HG03025 (cell line): ENCODE results near the gene UBN1.

Experiments used
- ATAC-seq: cut with Tn5 transposase; IDR thresholded peaks from one replicate; pipeline ENCODE4 v1.9.1; 2021; ENCODE audit warnings: mild to moderate bottlenecking, moderate library complexity; ENCODE audit not compliant: unreplicated experiment, low FRiP score

Gene UBN1

DNA sequence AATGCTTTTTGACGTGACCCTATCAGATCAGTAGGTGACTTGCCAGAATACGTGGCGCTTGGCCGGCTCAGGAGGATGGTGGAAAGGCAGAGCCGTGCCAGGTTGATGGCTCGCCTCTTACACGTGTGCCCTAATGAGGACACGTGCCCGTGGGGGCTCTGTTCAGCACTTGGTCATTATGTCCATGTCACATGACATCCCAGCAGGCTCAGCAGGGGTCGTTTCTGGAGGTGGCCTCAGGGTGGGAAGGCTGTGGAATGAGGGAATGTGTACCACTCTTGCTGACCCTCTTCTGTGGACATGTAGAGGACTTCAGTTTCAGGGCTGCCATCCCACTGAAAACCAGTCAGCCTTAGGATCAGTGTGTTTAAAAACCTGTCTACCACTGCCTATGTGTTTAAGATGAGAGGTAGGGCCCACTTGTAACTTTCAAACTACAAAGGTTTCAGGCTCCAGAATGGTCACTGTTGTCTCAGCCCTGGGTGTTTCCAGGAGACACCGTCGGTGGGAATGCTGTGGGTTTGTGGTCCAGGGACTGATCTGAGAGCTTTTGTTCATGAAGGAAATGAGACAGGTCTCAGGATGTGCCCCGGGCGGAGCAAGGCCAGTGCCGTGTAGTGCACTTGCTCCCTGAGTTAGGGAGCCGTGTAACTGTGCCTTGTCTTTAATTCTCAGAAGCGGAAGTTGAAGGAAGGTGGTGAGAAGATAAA lies 12.1 kb downstream of the UBN1 start:
- no peak for ATAC-seq

GRCh38 chr16:4859900-4860255 lies 12.6 kb downstream of the UBN1 start:
- ATAC-seq, result no peak

- no peak for ATAC-seq
These were observed 13.6 kb downstream of the UBN1 start for GRCh38 chr16:4860727-4861342.

GRCh38 chr16:4862639-4863038 lies 15.4 kb downstream of the UBN1 start:
- no peak for ATAC-seq

DNA sequence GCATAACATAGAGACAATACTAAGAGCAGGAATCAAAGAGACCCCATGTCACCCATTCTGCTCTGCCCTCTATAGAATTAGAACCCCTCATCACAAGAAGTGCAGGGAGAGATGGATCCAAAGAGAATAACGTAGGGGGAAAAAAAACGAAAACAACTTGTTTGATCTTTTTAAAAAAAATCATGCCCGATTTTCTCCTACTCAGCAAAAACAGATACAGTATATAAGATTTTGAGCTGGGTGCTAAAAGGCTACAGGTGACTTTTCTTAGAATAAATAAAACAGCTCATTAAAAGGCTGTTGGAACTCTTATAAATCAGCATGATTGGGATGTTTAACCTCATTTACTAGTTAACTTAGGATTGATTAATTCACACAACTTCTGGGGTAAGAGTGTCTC lies 17.4 kb downstream of the UBN1 start:
- ATAC-seq, result no peak

DNA sequence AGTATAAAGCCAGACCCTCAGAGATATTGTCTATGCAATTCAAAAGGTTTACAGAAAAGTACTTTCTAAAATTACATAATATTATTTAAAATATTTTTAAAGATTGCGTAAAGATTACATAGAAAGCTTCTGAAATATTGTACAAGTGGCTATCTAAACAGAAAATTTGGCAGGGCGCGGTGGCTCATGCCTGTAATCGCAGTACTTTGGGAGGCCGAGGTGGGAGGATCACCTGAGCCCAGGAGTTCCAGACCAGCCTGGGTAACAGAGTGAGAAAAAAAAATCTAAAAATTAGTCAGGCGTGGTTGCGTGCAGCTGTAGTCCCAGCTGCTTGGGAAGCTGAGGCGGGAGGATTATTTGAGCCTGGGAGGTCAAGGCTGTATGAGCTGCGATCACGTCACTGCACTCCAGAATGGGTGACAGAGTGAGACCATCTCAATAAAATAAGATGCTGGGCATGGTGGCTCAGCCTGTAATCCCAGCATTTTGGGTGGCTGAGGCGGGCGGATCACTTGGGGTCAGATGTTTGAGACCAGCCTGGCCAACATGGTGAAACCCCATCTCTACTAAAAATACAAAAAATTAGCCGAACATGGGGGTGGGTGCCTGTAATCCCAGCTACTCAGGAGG lies 18.1 kb downstream of the UBN1 start:
- no peak for ATAC-seq

- ATAC-seq, result no peak
These were observed 19.3 kb downstream of the UBN1 start for GRCh38 chr16:4866586-4866985.

DNA sequence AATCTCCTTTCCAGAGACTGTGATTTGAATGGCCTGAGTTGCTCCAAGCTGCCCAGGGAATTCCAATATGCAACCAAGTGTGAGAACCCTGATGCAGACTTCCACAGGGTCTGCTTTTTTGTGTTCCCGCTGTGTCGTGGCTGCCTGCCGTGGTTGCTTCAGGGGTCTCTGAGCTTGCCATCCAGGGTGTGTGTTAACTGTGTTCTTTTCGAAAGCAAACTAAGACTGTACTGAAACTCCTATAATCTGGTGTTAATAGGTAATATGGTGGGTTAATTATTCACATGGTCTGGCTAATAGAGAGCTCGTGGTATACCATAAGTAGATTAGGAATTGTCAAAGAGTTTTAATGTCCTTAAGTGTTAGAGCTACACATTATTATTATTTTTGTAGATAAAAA lies 20.7 kb downstream of the UBN1 start:
- ATAC-seq, result no peak

DNA sequence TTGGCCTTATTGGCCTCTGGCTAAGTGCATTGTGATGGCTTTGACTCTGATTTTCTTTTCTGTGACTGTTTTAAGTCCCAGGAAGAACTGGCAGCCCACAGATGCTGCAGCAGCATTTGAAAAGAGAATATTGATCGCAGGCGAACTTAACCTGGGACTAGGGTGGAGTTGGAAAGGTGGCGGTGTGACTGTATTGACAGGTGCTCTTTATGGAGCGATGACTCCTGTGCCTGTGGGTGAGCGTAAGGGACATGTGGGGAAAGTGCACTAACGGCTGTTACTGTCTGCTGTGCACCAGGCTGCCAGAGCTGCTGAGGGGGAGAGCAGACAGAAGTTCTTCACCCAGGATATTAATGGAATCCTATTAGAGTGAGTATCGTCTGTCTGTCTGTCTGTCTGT lies 21.3 kb downstream of the UBN1 start:
- ATAC-seq, result no peak

- ATAC-seq, result no peak
These were observed 22.0 kb downstream of the UBN1 start for GRCh38 chr16:4869147-4869805.

DNA sequence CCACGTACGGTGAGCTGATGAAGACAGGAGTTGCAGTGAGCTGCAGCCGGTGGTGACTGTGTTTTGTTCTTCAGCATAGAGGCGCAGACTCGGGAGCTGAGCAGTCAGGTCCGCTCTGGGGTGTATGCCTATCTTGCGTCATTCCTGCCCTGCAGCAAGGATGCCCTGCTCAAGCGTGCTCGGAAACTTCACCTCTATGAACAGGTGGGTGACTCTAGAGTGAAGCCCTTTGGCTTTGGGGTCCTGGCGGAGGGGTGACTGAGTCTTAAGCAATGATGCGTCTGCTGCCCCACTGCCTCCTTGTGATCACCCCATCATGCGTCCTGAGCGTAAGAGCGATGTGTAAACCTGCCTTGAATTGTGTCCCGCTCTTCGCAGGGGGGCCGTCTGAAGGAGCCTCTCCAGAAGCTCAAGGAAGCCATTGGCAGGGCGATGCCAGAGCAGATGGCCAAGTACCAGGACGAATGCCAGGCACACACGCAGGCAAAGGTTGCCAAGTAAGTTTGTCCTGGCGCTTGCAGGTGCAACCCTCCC lies 22.9 kb downstream of the UBN1 start:
- no peak for ATAC-seq

DNA sequence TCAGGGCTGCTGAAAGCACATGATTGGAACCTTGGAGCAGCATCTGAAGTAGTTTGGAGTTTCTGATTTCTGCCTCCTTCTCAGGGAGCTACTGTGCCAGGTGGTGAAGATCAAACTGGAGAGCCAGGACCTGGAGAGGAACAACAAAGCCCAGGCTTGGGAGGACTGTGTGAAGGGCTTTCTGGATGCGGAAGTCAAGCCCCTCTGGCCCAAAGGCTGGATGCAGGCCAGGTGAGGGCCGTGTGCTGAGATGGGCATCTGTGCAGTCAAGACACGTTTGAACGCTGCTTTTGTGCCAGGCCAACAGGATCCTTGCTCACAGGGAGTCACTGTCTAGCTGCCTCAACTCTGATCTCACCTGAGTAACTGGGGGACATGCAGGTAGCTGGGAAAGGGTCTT lies 23.8 kb downstream of the UBN1 start:
- ATAC-seq, result no peak

DNA sequence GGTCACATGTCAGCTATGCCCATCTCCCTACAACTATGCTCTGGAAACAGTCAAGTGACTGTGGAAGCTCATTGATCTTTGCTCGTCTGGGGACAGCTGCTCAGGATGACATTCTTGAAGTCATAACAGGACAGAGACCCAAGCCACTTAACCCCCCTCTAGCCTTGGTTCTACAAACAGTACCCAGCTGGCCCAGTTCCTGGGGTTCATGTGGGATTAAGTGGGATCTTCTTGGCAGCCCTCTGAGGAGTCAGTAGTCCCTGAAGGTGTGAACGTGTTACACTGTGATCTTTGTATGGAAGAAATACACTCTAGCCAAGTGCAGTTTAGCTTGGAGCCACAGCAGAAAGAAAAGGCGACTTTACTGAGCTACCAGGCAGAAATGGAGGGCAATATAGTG lies 25.8 kb downstream of the UBN1 start:
- no peak for ATAC-seq

DNA sequence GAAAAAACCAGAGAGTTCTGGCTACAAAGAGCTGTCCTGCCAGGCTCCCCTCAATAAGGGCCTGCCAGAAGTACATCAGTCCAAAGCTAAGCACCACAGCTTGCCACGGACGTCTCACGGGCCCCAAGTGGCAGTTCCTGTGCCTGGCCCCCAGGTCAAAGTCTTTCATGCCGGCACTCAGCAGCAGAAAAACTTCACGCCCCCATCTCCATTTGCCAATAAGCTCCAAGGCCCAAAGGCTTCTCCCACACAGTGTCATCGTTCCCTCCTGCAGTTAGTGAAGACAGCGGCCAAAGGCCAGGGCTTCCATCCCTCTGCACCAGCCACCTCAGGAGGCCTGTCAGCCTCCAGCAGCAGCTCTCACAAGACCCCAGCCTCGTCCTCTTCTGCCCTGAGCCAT lies 27.4 kb downstream of the UBN1 start:
- no peak for ATAC-seq

DNA sequence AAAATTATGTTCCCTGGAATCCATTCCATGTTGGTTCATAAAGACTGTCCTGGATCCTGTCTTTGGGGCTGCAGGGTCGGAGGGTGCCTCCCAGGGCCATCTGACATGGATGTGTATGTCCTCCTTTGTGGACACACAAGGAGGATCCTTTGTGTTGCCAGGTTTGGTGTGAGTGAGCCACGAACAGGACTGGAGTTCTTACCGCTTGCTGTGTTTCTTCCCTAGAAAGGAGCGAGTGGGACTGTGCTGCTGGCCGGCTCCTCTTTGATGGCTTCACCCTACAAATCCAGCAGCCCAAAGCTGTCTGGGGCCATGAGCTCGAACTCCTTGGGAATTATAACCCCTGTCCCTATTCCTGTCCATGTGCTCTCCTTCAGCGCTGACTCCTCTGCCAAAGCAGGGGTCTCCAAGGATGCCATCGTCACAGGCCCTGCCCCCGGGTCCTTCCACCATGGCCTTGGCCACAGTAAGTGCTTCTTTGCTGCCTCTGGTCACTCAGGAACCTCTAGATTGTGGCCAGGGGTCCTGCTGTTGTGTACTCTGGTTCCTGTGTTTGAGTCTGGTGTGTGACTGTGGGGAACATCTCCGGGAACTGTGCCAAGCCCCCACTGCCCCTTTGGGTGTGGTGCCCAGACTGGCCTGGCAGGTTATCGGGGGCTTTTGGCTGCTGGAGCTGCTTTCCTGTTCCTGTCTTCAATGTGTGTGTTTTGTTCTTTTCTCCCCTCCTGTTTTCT lies 29.5 kb downstream of the UBN1 start:
- ATAC-seq, result no peak

DNA sequence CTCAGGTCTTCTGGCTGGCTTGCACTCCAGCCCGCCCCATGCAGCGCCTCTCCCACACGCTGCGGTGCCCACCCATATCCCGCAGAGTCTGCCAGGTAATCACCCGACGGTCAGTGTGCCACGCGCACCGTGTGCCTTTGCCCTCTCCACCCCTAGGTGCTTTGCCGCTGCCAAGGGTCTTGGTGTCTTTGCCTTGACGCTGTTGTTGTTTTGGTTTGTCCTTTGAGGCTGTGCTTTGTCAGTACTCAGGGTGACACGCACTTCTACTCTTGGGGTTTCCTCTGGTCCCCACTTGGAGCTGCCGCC lies 30.1 kb downstream of the UBN1 start:
- no peak for ATAC-seq

DNA sequence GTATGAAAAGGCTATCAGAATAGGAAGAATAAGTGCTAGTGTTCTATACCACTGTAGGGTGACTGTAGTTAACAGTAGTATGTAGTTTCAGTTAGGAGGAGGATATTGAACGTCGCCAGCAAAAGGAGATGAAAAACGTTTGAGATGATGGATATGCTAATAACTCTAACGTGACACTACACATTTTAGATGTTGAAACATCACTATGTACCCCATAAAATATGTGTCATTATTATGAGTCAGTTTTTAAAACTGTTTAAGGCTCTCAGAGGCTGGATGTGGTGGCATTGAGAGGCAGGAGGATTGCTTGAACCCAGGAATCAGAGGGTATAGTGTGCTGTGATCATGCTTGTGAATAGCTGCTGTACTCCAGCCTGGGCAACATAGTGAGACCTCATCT lies 31.8 kb downstream of the UBN1 start:
- no peak for ATAC-seq

DNA sequence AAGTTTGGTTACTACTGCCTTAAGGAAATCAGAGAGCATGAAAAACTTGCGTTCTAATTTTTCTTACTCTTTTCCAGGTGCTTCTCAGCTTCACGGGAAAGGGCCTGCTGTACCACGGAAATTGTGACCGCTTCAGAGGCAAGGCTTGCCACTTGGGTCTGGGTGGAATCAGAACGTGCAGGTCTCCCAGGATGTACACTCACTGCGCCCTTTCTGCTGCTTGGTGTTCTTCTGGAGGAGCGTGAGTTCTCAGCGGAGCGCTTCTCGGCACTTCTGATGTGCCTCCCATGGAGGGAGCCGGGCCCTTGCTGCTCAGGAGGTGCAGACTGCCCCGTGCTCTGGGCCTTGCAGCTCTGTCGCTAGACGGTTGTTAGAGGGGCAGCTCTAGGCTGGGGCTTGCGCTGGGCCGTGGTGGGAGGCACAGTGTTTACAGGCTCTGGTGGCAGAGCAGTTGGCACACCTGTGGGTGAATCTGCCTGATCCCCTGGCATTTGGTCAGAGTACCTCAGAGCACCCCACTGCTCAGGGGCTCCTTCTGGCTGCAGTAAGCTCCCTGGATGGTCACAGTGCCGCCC lies 32.8 kb downstream of the UBN1 start:
- no peak for ATAC-seq

DNA sequence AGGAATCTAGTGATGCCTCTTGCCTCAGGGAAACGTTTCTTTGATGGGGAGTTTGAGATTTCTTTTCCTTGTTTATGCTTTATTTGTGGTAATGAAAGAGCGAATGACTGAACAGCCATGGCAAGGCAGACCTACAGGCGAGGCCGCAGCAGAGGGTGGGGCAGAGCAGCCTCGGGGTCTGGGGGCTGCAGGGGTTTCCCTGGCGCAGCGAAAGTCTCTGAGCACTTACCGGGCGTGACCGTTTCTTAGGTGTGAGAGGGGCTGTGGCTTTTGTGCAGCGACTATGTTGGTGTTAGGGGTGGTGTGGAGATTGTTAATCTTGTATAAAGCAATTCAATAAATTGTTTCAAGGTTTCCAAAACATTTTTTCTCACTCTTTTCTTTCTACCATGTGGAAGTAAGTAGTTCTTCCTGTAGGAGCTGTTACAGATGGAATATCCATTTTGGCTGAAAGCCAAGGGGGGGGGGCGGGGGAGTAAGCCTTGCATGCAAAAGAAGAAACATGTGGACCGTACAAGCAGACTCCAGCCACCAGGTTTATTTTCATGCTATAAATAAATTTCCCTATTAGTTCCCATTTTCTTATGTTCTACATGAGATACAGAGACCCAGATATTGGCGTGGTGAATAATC lies 34.8 kb downstream of the UBN1 start:
- no peak for ATAC-seq

DNA sequence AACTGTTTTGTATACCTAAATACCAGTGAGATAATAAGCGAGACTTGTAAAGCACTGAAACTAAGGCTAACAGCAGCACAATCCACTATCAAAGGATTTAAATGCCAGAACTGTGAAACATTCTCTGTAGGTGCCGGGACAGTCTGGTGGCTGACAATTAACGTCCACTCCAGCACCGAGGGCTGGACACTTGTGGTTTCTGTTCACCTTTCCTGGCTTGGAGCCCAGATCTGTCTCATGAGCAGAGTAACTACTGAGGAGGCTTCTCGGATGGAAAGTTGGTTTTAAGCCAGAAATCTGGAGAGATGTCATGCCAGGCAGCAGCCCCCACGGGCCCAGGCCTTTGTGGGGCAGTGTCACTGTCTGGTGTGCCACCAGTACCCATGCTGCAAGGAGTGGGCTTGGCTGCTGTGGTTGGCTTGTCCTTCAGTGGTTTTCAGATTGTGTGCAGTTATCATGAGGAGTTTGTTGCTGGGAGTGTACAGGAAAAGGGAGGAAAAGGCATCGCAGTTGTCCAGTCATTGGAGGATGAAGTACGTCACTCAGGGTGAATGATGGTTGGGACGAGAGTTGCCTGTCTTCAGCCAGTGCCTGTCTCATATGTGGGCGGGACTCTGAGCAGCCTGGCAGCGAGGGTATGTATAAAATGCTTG lies 35.5 kb downstream of the UBN1 start:
- ATAC-seq, result no peak
